Colon (tissue), 2 donors: Measurements from ENCODE around the gene CCDC40.
"Not testable (repeated sequence)": the region's sequence is repeated elsewhere in the genome, so short reads cannot be mapped to it uniquely, and the experiment has no call there.

ENCODE experiments used
- FAIRE-seq: peaks from 2 replicates; lab custom pipeline; 2012; peaks lifted over from hg19 to GRCh38; lab: Jason Lieb, UNC
- donor health status: control.
- donor health status: control.

CCDC40 gene

GRCh38 chr17:80021600-80021999, 14.8 kb upstream of the CCDC40 start:
- FAIRE-seq = no peak

GRCh38 chr17:80023481-80024205, 12.8 kb upstream of the CCDC40 start:
- FAIRE-seq = no peak

- no peak for FAIRE-seq
Observed at GRCh38 chr17:80024206-80024972, 12.1 kb upstream of the CCDC40 start.

- FAIRE-seq = no peak
Observed at GRCh38 chr17:80025140-80025539, 11.3 kb upstream of the CCDC40 start.

- no peak for FAIRE-seq
Observed at GRCh38 chr17:80025796-80026195, 10.6 kb upstream of the CCDC40 start.

- FAIRE-seq = no peak
Observed at GRCh38 chr17:80026359-80027042, 9.9 kb upstream of the CCDC40 start.

- FAIRE-seq = no peak
Observed at GRCh38 chr17:80027043-80027435, 9.4 kb upstream of the CCDC40 start.

- FAIRE-seq = no peak
Observed at GRCh38 chr17:80028030-80028429, 8.4 kb upstream of the CCDC40 start.

- no peak for FAIRE-seq
Observed at GRCh38 chr17:80029258-80029974, 7.0 kb upstream of the CCDC40 start.

GRCh38 chr17:80030730-80031410, 5.6 kb upstream of the CCDC40 start:
- FAIRE-seq = no peak

GRCh38 chr17:80031691-80032430, 4.6 kb upstream of the CCDC40 start:
- no peak for FAIRE-seq

- FAIRE-seq = no peak
Observed at GRCh38 chr17:80032614-80033171, 3.7 kb upstream of the CCDC40 start.

- FAIRE-seq = no peak
Observed at GRCh38 chr17:80033840-80034239, 2.6 kb upstream of the CCDC40 start.

- FAIRE-seq = no peak
Observed at GRCh38 chr17:80034791-80035686, 1.4 kb upstream of the CCDC40 start.

GRCh38 chr17:80035687-80035936, 830 bp upstream of the CCDC40 start, which contains the start of gene TBC1D16:
Gene TBC1D16 (minus strand): TSS chr17:80035872. CDS start chr17:80013547, 22,325 bp downstream.
- no peak for FAIRE-seq

- FAIRE-seq = no peak
Observed at GRCh38 chr17:80036715-80037477, 454 bp downstream of the CCDC40 start.

- no peak for FAIRE-seq
Observed at GRCh38 chr17:80043963-80044362, 7.5 kb downstream of the CCDC40 start.

GRCh38 chr17:80045703-80046102, 9.3 kb downstream of the CCDC40 start:
- FAIRE-seq = no peak

- not testable (repeated sequence) for FAIRE-seq
Observed at GRCh38 chr17:80046709-80047108, 10.3 kb downstream of the CCDC40 start.
